Hepatocyte (in vitro differentiated cells): ENCODE results near the gene OR4K14. TPM values are rescaled to one million over a fixed set of nuclear protein-coding genes. Genes with fewer than 3 reads are reported as not detected.
"Not testable (repeated sequence)": the region's sequence is repeated elsewhere in the genome, so short reads cannot be mapped to it uniquely, and the experiment has no call there.

Experiments used
- DNase-seq: peaks from one replicate; pipeline ENCODE4 v3.0.0-alpha.2; 2016; ENCODE audit warnings: low spot score
- H2AFZ ChIP-seq: fragments of 200-600 bp; sonication (generic); 2 replicates; pipeline ENCODE4 v1.6.0; 2016; ENCODE audit warnings: antibody characterized with exemption, mild to moderate bottlenecking
- H3K27ac ChIP-seq: fragments of 200-600 bp; sonication (generic); 2 replicates; pipeline ENCODE4 v1.5.1; 2016; ENCODE audit warnings: mild to moderate bottlenecking
- H3K27me3 ChIP-seq: fragments of 200-600 bp; sonication (generic); 2 replicates; pipeline ENCODE4 v1.6.1; 2016
- H3K36me3 ChIP-seq: fragments of 200-600 bp; sonication (generic); replicated peaks from 2 replicates; pipeline ENCODE4 v1.5.1; 2016; ENCODE audit warnings: low read depth; ENCODE audit not compliant: insufficient read depth
- H3K4me1 ChIP-seq: fragments of 200-600 bp; sonication (generic); 2 replicates; pipeline ENCODE4 v1.5.1; 2016; ENCODE audit warnings: mild to moderate bottlenecking, moderate library complexity; ENCODE audit not compliant: insufficient read depth
- H3K4me2 ChIP-seq: fragments of 200-600 bp; sonication (generic); 2 replicates; pipeline ENCODE4 v1.6.0; 2016
- H3K4me3 ChIP-seq: fragments of 200-600 bp; sonication (generic); 2 replicates; pipeline ENCODE4 v1.5.1; 2016; ENCODE audit warnings: mild to moderate bottlenecking
- H3K79me2 ChIP-seq: fragments of 200-600 bp; sonication (generic); 2 replicates; pipeline ENCODE4 v1.6.0; 2017; ENCODE audit warnings: mild to moderate bottlenecking
- H3K9me2 ChIP-seq: fragments of 200-600 bp; sonication (generic); replicated peaks from 2 replicates; pipeline ENCODE4 v1.6.0; 2017; ENCODE audit warnings: mild to moderate bottlenecking; ENCODE audit not compliant: insufficient read depth
- H3K9me3 ChIP-seq: fragments of 200-600 bp; sonication (generic); 2 replicates; pipeline ENCODE4 v1.5.1; 2016; ENCODE audit warnings: low read depth, mild to moderate bottlenecking
- H4K20me1 ChIP-seq: fragments of 200-600 bp; sonication (generic); 2 replicates; pipeline ENCODE4 v1.6.0; 2016; ENCODE audit warnings: mild to moderate bottlenecking; ENCODE audit not compliant: insufficient read depth, poor library complexity, severe bottlenecking
- CTCF ChIP-seq: fragments of 200-600 bp; sonication (generic); IDR thresholded peaks from 2 replicates; pipeline ENCODE4 v1.5.1; 2016; ENCODE audit warnings: antibody characterized with exemption, mild to moderate bottlenecking; ENCODE audit not compliant: poor library complexity
- EZH2 ChIP-seq: fragments of 200-600 bp; sonication (generic); IDR thresholded peaks from 2 replicates; pipeline ENCODE4 v1.6.1; 2016; ENCODE audit warnings: antibody characterized with exemption, mild to moderate bottlenecking, borderline replicate concordance
- EZH2phosphoT487 ChIP-seq: fragments of 200-600 bp; sonication (generic); IDR thresholded peaks from one replicate; pipeline ENCODE4 v1.6.1; 2018; ENCODE audit warnings: antibody characterized with exemption, mild to moderate bottlenecking, low read depth, moderate library complexity; ENCODE audit not compliant: unreplicated experiment, severe bottlenecking
- WGBS: methylation state at CpG from one replicate; pipeline ENCODE4 v1.1.6; 2016; ENCODE audit warnings: low lambda C conversion rate; ENCODE audit errors: missing lambda C conversion rate; 5-methylcytosine and 5-hydroxymethylcytosine counted together
- polyA plus RNA-seq: library from polyadenylated mRNA; unstranded; fragments of >200 nt; fragmentation: Nextera tagmentation; extraction: Ambion mirVana; gene quantifications from 2 replicates; pipeline ENCODE4 v1.2.1, GENCODE V29; 2016
- total RNA-seq: library from RNA; depleted of rRNA; stranded (reverse); fragments of >200 nt; gene quantifications from 2 replicates; pipeline ENCODE4 v1.2.3, GENCODE V29; 2014

The OR4K14 gene
- total and polyA plus RNA-seq, 2 experiments from 2014 or later, result not detected

- no peaks in the 10 kb centered on the region for H3K9me3 ChIP-seq
- no peak within 1 kb of the TSS for H2AFZ ChIP-seq
- no peaks in the 10 kb centered on the region for H3K36me3 ChIP-seq
- no peak within 1 kb of the TSS for H3K27ac ChIP-seq
- H3K27me3 ChIP-seq, result no peaks in the 10 kb centered on the region
- no peak for DNase-seq
- H3K4me3 ChIP-seq, result no peak within 1 kb of the TSS
- H3K4me2 ChIP-seq, result no peak within 1 kb of the TSS
- H3K4me1 ChIP-seq, result no peaks in the 10 kb centered on the region
- H4K20me1 ChIP-seq, result no peaks in the 10 kb centered on the region
- TF ChIP-seq EZH2phosphoT487 (no peak), CTCF (no peak), EZH2 (no peak)
- no peaks in the 10 kb centered on the region for H3K79me2 ChIP-seq
- WGBS, result 88% methylated on average over 3 of the region's 3 CpGs
- no peaks in the 10 kb centered on the region for H3K9me2 ChIP-seq
These were observed 43.8 kb downstream of the OR4K14 start, which contains the start of gene OR4K15 for GRCh38 chr14:19975291-19975690. Gene OR4K15, plus strand, starts transcription at chr14:19975591. Its CDS starts 0 bp downstream, at chr14:19975591.

GRCh38 chr14:19974844-19975243 lies 44.3 kb downstream of the OR4K14 start:
- DNase-seq, result no peak
- no peaks in the 10 kb centered on the region for H3K36me3 ChIP-seq
- H3K27me3 ChIP-seq, result no peaks in the 10 kb centered on the region
- H3K4me2 ChIP-seq, result no peak overlapping the region
- H3K4me3 ChIP-seq, result no peak overlapping the region
- H2AFZ ChIP-seq, result no peak overlapping the region
- TF ChIP-seq CTCF (no peak), EZH2 (no peak), EZH2phosphoT487 (no peak)
- no peaks in the 10 kb centered on the region for H4K20me1 ChIP-seq
- H3K4me1 ChIP-seq, result no peaks in the 10 kb centered on the region
- no peaks in the 10 kb centered on the region for H3K79me2 ChIP-seq
- WGBS, result 63% methylated on average over 1 of the region's 1 CpG
- no peak overlapping the region for H3K27ac ChIP-seq
- H3K9me3 ChIP-seq, result no peaks in the 10 kb centered on the region
- H3K9me2 ChIP-seq, result no peaks in the 10 kb centered on the region

GRCh38 chr14:19969735-19970134 lies 49.4 kb downstream of the OR4K14 start:
- not testable (repeated sequence) for H3K9me3 ChIP-seq, H3K27me3 ChIP-seq, H3K27ac ChIP-seq, H3K4me1 ChIP-seq, H2AFZ ChIP-seq, H3K4me2 ChIP-seq, H4K20me1 ChIP-seq, H3K9me2 ChIP-seq, H3K79me2 ChIP-seq, H3K36me3 ChIP-seq, H3K4me3 ChIP-seq, DNase-seq
- 68% methylated on average over 2 of the region's 2 CpGs for WGBS

Other genes with a start within 250 kb of the OR4K14 start
- gene OR4M1, start 245.8 kb downstream of the OR4K14 start, total RNA-seq, result not detected in 2 replicates
- not detected in 2 replicates for gene OR4M1, start 245.8 kb downstream of the OR4K14 start, polyA plus RNA-seq
- gene OR4N2, start 215.5 kb downstream of the OR4K14 start, total RNA-seq, result not detected in 2 replicates
- not detected in 2 replicates for gene OR4N2, start 215.5 kb downstream of the OR4K14 start, polyA plus RNA-seq
- gene OR4K2, start 144.2 kb downstream of the OR4K14 start, total RNA-seq, result not detected in 2 replicates
- gene OR4K2, start 144.2 kb downstream of the OR4K14 start, polyA plus RNA-seq, result not detected in 2 replicates
- gene OR4K5, start 98.7 kb downstream of the OR4K14 start, total RNA-seq, result not detected in 2 replicates
- gene OR4K5, start 98.7 kb downstream of the OR4K14 start, polyA plus RNA-seq, result not detected in 2 replicates
- gene OR4K1, start 88.4 kb downstream of the OR4K14 start, total RNA-seq, result not detected in 2 replicates
- not detected in 2 replicates for gene OR4K1, start 88.4 kb downstream of the OR4K14 start, polyA plus RNA-seq
- gene OR4K15, start 43.7 kb downstream of the OR4K14 start, total RNA-seq, result not detected in 2 replicates
- not detected in 2 replicates for gene OR4K15, start 43.7 kb downstream of the OR4K14 start, polyA plus RNA-seq
- gene OR4Q2, start 17.1 kb downstream of the OR4K14 start, total RNA-seq, result not detected in 2 replicates
- gene OR4Q2, start 17.1 kb downstream of the OR4K14 start, polyA plus RNA-seq, result not detected in 2 replicates
- not detected in 2 replicates for gene OR4K13, start 16.7 kb upstream of the OR4K14 start, total RNA-seq
- not detected in 2 replicates for gene OR4K13, start 16.7 kb upstream of the OR4K14 start, polyA plus RNA-seq
- not detected in 2 replicates for gene OR4L1, start 40.7 kb upstream of the OR4K14 start, total RNA-seq
- gene OR4L1, start 40.7 kb upstream of the OR4K14 start, polyA plus RNA-seq, result not detected in 2 replicates
- gene OR4K17, start 91.4 kb upstream of the OR4K14 start, total RNA-seq, result not detected in 2 replicates
- gene OR4K17, start 91.4 kb upstream of the OR4K14 start, polyA plus RNA-seq, result not detected in 2 replicates
- gene OR4N5, start 119.5 kb upstream of the OR4K14 start, total RNA-seq, result not detected in 2 replicates
- gene OR4N5, start 119.5 kb upstream of the OR4K14 start, polyA plus RNA-seq, result not detected in 2 replicates
- not detected in 2 replicates for gene OR11G2, start 171.6 kb upstream of the OR4K14 start, total RNA-seq
- not detected in 2 replicates for gene OR11G2, start 171.6 kb upstream of the OR4K14 start, polyA plus RNA-seq
- not detected in 2 replicates for gene OR11H6, start 204.4 kb upstream of the OR4K14 start, total RNA-seq
- gene OR11H6, start 204.4 kb upstream of the OR4K14 start, polyA plus RNA-seq, result not detected in 2 replicates
- not detected in 2 replicates for gene OR11H7, start 209.7 kb upstream of the OR4K14 start, total RNA-seq
- gene OR11H7, start 209.7 kb upstream of the OR4K14 start, polyA plus RNA-seq, result not detected in 2 replicates
- gene OR11H4, start 220.0 kb upstream of the OR4K14 start, total RNA-seq, result not detected in 2 replicates
- not detected in 2 replicates for gene OR11H4, start 220.0 kb upstream of the OR4K14 start, polyA plus RNA-seq